Smooth muscle cell (in vitro differentiated cells): Measurements from ENCODE around the gene RARA. TPM values are rescaled to one million over a fixed set of nuclear protein-coding genes. Genes with fewer than 3 reads are reported as not detected.

ENCODE experiments used
- DNase-seq: peaks from one replicate; lab custom pipeline; 2025; ENCODE audit not compliant: unreplicated experiment; lab: John Stamatoyannopoulos, UW
- H2AFZ ChIP-seq: fragments of 200-600 bp; sonication (generic); 2 replicates; pipeline ENCODE4 v1.6.0; 2016; ENCODE audit warnings: antibody characterized with exemption, low read depth, mild to moderate bottlenecking
- H3F3A ChIP-seq: fragments of 200-600 bp; sonication (generic); 2 replicates; pipeline ENCODE4 v1.6.0; 2017; ENCODE audit warnings: antibody characterized with exemption, low read depth
- H3K27ac ChIP-seq: fragments of 200-600 bp; sonication (generic); 2 replicates; pipeline ENCODE4 v1.5.1; 2016; ENCODE audit warnings: low read depth, mild to moderate bottlenecking
- H3K27me3 ChIP-seq: fragments of 200-600 bp; sonication (generic); 2 replicates; pipeline ENCODE4 v1.6.1; 2016; ENCODE audit warnings: low read depth, mild to moderate bottlenecking
- H3K36me3 ChIP-seq: fragments of 200-600 bp; sonication (generic); 2 replicates; pipeline ENCODE4 v1.5.1; 2016; ENCODE audit warnings: low read depth
- H3K4me1 ChIP-seq: fragments of 200-600 bp; sonication (generic); 2 replicates; pipeline ENCODE4 v1.5.1; 2016; ENCODE audit warnings: low read depth
- H3K4me2 ChIP-seq: fragments of 200-600 bp; sonication (generic); 2 replicates; pipeline ENCODE4 v1.6.0; 2016; ENCODE audit warnings: mild to moderate bottlenecking
- H3K4me3 ChIP-seq: fragments of 200-600 bp; sonication (generic); 2 replicates; pipeline ENCODE4 v1.5.1; 2016; ENCODE audit warnings: mild to moderate bottlenecking
- H3K79me2 ChIP-seq: fragments of 200-600 bp; sonication (generic); 2 replicates; pipeline ENCODE4 v1.6.0; 2016; ENCODE audit warnings: low read depth, mild to moderate bottlenecking
- H3K9ac ChIP-seq: fragments of 200-600 bp; sonication (generic); 2 replicates; pipeline ENCODE4 v1.6.0; 2016; ENCODE audit warnings: low read depth
- H3K9me3 ChIP-seq: fragments of 200-600 bp; sonication (generic); replicated peaks from 2 replicates; pipeline ENCODE4 v1.5.1; 2016; ENCODE audit warnings: low read depth
- H4K20me1 ChIP-seq: fragments of 200-600 bp; sonication (generic); 2 replicates; pipeline ENCODE4 v1.6.0; 2016; ENCODE audit warnings: low read depth
- WGBS: methylation state at CpG from one replicate; pipeline ENCODE4 v1.1.7; 2016; ENCODE audit warnings: low lambda C conversion rate; 5-methylcytosine and 5-hydroxymethylcytosine counted together
- polyA plus RNA-seq: library from polyadenylated mRNA; unstranded; fragments of >200 nt; fragmentation: Nextera tagmentation; extraction: Ambion mirVana; gene quantifications from 2 replicates; pipeline ENCODE4 v1.2.1, GENCODE V29; 2016
- total RNA-seq: library from RNA; depleted of rRNA; stranded (reverse); fragments of >200 nt; gene quantifications from 2 replicates; pipeline ENCODE4 v1.2.3, GENCODE V29; 2014
- TF ChIP-seq, protein P1 (sequence below): fragments of 200-600 bp; sonication (generic); IDR thresholded peaks from 2 replicates; pipeline ENCODE4 v1.5.1; 2017; ENCODE audit warnings: borderline replicate concordance, mild to moderate bottlenecking, antibody characterized with exemption; ENCODE audit not compliant: insufficient read depth, poor library complexity, severe bottlenecking

Gene RARA
- total and polyA plus RNA-seq, 2 experiments from 2014 or later, result 22.1 to 22.5 TPM

DNA sequence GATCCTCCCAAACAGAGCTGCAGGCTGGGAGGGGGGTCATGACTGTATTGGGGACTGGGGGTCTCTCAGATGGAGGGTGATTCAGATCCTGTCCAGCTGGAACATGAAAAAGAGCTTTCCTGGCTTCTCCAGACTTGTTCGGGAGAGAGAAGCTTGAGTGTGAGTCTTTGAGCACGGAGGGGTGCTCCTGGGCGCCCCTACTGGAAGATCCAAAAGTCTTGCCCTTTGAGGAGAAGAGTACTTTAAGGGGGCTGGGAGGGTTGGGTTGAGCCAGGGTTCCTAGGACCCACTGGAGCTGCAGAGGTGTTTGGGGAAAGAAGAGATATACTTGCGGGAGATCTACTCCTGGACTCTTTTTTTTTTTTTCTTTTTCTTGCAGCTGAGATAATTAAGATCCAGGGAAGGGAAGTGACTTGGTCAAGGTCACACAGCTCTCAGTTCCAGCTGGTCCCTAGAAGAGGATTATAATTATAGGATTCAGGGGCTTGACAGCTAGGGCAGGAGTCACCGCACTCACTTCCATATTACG lies 8.4 kb downstream of the RARA start:
- 3% methylated on average over 6 of the region's 6 CpGs for WGBS
- H2AFZ ChIP-seq, result no peak overlapping the region
- no peaks in the 10 kb centered on the region for H3K9me3 ChIP-seq
- peak overlapping the region; percentile 80 for H3K4me2 ChIP-seq
- H3K4me3 ChIP-seq, result peak overlapping the region; percentile 91
- H3K9ac ChIP-seq, result peak overlapping the region; percentile 74
- peak overlapping the region; percentile 93 for H3K27ac ChIP-seq
- no peaks in the 10 kb centered on the region for H3K27me3 ChIP-seq
- TF ChIP-seq, protein P1, sequence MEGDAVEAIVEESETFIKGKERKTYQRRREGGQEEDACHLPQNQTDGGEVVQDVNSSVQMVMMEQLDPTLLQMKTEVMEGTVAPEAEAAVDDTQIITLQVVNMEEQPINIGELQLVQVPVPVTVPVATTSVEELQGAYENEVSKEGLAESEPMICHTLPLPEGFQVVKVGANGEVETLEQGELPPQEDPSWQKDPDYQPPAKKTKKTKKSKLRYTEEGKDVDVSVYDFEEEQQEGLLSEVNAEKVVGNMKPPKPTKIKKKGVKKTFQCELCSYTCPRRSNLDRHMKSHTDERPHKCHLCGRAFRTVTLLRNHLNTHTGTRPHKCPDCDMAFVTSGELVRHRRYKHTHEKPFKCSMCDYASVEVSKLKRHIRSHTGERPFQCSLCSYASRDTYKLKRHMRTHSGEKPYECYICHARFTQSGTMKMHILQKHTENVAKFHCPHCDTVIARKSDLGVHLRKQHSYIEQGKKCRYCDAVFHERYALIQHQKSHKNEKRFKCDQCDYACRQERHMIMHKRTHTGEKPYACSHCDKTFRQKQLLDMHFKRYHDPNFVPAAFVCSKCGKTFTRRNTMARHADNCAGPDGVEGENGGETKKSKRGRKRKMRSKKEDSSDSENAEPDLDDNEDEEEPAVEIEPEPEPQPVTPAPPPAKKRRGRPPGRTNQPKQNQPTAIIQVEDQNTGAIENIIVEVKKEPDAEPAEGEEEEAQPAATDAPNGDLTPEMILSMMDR, result peak; percentile 62
- H3K4me1 ChIP-seq, result peaks cover 48% of the 10 kb centered on the region
- no peak for DNase-seq
- H3K36me3 ChIP-seq, result no peaks in the 10 kb centered on the region
- H3F3A ChIP-seq, result peaks cover 13% of the 10 kb centered on the region
- H4K20me1 ChIP-seq, result peaks cover 45% of the 10 kb centered on the region
- peaks cover 43% of the 10 kb centered on the region for H3K79me2 ChIP-seq

DNA sequence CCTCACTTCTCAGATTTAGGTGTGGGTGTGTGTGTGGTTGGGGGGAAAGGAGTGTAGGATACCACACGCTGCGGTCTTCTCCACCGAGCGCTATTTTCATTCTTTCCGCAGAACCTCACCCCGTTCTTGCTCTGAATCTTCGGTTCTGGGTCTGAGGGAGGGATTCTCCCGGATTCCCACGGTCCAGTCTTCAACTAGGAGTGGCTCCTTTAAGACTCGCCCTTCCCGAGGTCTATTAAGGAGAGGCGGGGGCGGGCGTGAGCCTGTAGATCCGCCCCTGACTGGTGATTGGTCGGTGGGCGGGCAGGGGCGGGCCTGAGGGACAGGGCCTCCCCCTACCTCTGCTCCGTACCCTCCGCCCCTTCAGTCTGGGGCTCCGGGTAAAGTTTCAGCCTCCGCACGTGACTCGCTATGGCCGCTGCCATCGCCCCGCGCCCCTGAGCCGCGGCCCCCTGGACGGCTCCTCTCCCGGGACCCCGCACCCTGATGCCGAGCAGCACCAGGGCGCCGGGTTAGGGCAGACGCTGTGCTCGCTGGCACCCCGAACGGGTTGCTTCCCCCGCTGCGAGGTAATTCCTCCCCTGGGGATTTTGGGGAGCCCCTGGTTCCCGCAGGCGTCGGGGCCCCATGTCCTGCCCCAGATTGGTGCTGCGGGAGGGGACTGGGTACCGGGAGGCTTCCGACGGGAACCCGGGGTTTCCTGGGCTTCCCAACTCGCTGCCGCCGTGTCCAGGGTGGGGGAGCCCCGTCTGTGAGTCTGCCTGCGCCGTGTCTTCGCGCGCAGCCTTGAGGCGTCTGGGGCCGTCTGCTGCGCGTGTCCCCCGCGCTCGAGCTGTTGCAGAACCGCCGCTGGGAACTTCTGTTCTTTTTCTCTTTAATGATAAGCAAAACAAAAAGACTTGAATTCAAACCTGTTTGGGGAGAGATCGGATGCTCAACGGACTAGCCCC lies 9.2 kb downstream of the RARA start:
- Histone ChIP-seq H2AFZ (peak overlapping the region; percentile 59), H3K36me3 (no peaks in the 10 kb centered on the region), H3F3A (peaks cover 13% of the 10 kb centered on the region), H4K20me1 (peaks cover 48% of the 10 kb centered on the region), H3K9me3 (no peaks in the 10 kb centered on the region), H3K27me3 (no peaks in the 10 kb centered on the region), H3K9ac (peak overlapping the region; percentile 98), H3K4me2 (peak overlapping the region; percentile 99), H3K4me3 (peak overlapping the region; percentile 91), H3K4me1 (peaks cover 48% of the 10 kb centered on the region), H3K27ac (peak overlapping the region; percentile 93), H3K79me2 (peaks cover 47% of the 10 kb centered on the region)
- under 1% methylated on average over 65 of the region's 70 CpGs for WGBS
- peak; percentile 67 for DNase-seq
- TF ChIP-seq, protein P1, result peak; percentile 7

DNA sequence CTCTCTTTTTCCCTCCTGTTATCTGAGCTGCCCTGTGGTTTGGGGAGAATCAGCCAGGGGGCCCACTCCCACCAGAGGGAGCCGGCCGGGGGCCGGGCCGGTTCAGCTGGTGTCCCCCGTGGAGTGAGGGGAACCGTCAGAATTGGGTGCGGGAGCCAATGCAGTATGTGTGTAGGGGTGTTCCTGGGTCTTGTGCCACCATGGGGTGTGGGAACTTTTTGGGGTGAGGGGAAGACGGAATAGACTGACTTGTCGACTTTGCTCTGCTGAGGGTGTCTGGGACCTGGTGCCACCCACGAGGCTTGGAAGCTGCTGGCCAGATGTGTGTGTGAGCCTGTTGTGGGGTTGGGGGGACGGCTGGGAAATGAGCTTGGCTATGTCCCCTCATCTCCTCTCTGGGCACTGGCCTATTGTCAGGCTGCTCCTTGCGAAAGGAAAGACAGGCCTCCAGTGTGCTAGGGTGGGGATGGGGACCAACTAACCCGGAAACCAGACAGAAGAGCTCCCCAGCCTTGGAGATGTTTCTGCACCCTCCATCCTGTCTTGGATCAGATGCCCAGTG lies 9.9 kb downstream of the RARA start:
- TF ChIP-seq, protein P1, result no peak
- Histone ChIP-seq H3F3A (peaks cover 13% of the 10 kb centered on the region), H3K9ac (peak overlapping the region; percentile 98), H4K20me1 (peaks cover 56% of the 10 kb centered on the region), H3K79me2 (peaks cover 55% of the 10 kb centered on the region), H2AFZ (no peak overlapping the region), H3K4me2 (peak overlapping the region; percentile 99), H3K27ac (peak overlapping the region; percentile 93), H3K36me3 (no peaks in the 10 kb centered on the region), H3K9me3 (no peaks in the 10 kb centered on the region), H3K27me3 (no peaks in the 10 kb centered on the region), H3K4me1 (peaks cover 43% of the 10 kb centered on the region), H3K4me3 (peak overlapping the region; percentile 91)
- no peak for DNase-seq
- 19% methylated on average over 13 of the region's 13 CpGs for WGBS
